ENCODE results near the gene MCCC2. TPM values are rescaled to one million over a fixed set of nuclear protein-coding genes. Genes with fewer than 3 reads are reported as not detected.

Gene MCCC2
- total and polyA plus RNA-seq, 2 experiments from 2014 or later: 47.2 to 59.9 TPM

GRCh38 chr5:71703941-71704340 is 116.8 kb downstream of the MCCC2 start:
- no peaks in the 10 kb centered on the region for H3K36me3 ChIP-seq
- H3K27me3 ChIP-seq: peaks cover 7% of the 10 kb centered on the region
- H3K4me1 ChIP-seq (ENCODE audit: low read depth): peaks cover 5% of the 10 kb centered on the region
- H3K9me3 ChIP-seq (ENCODE audit: low read depth): no peaks in the 10 kb centered on the region
- TF ChIP-seq, protein P1, sequence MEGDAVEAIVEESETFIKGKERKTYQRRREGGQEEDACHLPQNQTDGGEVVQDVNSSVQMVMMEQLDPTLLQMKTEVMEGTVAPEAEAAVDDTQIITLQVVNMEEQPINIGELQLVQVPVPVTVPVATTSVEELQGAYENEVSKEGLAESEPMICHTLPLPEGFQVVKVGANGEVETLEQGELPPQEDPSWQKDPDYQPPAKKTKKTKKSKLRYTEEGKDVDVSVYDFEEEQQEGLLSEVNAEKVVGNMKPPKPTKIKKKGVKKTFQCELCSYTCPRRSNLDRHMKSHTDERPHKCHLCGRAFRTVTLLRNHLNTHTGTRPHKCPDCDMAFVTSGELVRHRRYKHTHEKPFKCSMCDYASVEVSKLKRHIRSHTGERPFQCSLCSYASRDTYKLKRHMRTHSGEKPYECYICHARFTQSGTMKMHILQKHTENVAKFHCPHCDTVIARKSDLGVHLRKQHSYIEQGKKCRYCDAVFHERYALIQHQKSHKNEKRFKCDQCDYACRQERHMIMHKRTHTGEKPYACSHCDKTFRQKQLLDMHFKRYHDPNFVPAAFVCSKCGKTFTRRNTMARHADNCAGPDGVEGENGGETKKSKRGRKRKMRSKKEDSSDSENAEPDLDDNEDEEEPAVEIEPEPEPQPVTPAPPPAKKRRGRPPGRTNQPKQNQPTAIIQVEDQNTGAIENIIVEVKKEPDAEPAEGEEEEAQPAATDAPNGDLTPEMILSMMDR (IDR thresholded peaks at IDR 0.05; ENCODE audit: low read depth, low read length): no peak
- H3K4me3 ChIP-seq: no peak overlapping the region
- DNase-seq (ENCODE audit: low read depth in 1 of 2, low spot score in 1 of 2): peak in 1 of 2 donors; percentile 67
- H3K27ac ChIP-seq: no peak overlapping the region

GRCh38 chr5:71705421-71705820 is 118.3 kb downstream of the MCCC2 start:
- TF ChIP-seq, protein P1 (IDR thresholded peaks at IDR 0.05; ENCODE audit: low read depth, low read length): no peak
- H3K27me3 ChIP-seq: peaks cover 22% of the 10 kb centered on the region
- no peaks in the 10 kb centered on the region for H3K9me3 ChIP-seq (ENCODE audit: low read depth)
- peaks cover 5% of the 10 kb centered on the region for H3K4me1 ChIP-seq (ENCODE audit: low read depth)
- no peak overlapping the region for H3K27ac ChIP-seq
- H3K4me3 ChIP-seq: no peak overlapping the region
- no peak for DNase-seq (ENCODE audit: low read depth in 1 of 2, low spot score in 1 of 2)
- no peaks in the 10 kb centered on the region for H3K36me3 ChIP-seq

DNA sequence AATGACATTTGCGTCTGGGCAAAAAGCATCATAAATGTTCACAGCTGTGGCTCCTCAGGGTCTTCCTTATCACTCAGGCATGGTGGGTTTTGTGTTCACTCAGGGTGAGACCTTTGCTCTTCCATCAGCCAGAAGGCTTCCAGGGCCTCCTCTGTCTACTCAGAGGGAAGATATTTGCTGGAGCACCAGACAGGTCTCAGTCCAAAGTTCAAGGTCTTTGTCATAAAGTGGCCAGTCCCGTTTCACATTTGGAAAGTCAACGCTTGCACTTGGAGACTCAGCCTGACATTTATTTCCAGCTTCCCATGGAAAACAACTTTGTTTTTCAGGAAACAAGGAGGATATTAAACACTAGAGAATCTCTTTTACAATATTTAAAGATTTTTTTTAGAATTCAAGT is 119.8 kb downstream of the MCCC2 start:
- Histone ChIP-seq H3K4me3 (no peak overlapping the region), H3K27me3 (peaks cover 36% of the 10 kb centered on the region), H3K9me3 (ENCODE audit: low read depth) (no peaks in the 10 kb centered on the region), H3K4me1 (ENCODE audit: low read depth) (peaks cover 5% of the 10 kb centered on the region), H3K27ac (no peak overlapping the region), H3K36me3 (no peaks in the 10 kb centered on the region)
- DNase-seq (ENCODE audit: low read depth in 1 of 2, low spot score in 1 of 2): no peak
- TF ChIP-seq, protein P1 (IDR thresholded peaks at IDR 0.05; ENCODE audit: low read depth, low read length): no peak

Other genes with a start within 250 kb of the MCCC2 start
- gene BDP1, start 131.7 kb upstream of the MCCC2 start, total RNA-seq: 14.4 and 24.5 TPM in 2 replicates
- gene BDP1, start 131.7 kb upstream of the MCCC2 start, polyA plus RNA-seq: 18.0 and 18.4 TPM in 2 replicates
- not detected in 2 replicates for gene CARTPT, start 131.9 kb downstream of the MCCC2 start, total RNA-seq
- gene CARTPT, start 131.9 kb downstream of the MCCC2 start, polyA plus RNA-seq: not detected in 2 replicates